NCI-H128 (cell line): Measurements from ENCODE around the gene SUCLG1.
"Not testable (repeated sequence)": the region's sequence is repeated elsewhere in the genome, so short reads cannot be mapped to it uniquely, and the experiment has no call there.

Experiments used
- DNase-seq: peaks from one replicate; lab custom pipeline; 2025; ENCODE audit not compliant: unreplicated experiment; lab: John Stamatoyannopoulos, UW

Gene SUCLG1

DNA sequence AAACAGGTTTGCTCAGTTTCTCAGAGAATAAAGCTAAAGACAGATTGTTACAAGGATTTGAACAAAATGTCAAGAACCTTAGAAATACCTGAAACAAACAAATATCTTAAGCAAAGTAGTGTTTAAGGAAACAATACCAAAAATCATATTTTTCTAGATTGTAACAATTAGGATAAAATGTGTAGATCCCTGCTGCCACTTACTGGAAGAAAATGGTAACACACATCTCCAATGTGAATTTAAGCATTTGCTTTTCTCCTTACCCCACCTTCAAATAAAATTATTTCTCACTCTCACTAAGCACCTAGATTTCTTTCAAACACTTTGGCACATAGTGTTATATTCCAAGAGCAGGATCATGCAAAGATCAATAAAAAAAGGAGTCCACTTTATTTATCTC is 34.9 kb downstream of the SUCLG1 start:
- no peak for DNase-seq

DNA sequence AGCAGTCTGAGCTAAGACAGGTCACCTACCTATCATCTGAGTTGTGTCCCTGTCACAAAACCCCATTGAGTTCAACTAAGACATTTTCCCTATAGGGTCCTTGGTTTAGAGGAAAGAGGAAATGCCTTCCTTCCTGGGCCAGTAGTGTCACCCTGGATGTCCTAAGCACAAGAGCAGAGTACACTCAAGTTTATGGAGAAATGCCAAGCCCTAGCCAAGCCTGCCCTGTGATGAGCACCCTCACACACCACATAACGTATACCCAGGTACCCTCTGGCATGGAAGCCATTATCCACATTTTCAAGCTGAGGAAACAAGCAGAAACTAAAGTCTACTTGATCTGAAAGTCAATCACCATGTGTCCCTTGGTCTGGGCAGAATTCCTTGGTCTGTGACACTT is 37.3 kb downstream of the SUCLG1 start:
- DNase-seq: no peak

DNA sequence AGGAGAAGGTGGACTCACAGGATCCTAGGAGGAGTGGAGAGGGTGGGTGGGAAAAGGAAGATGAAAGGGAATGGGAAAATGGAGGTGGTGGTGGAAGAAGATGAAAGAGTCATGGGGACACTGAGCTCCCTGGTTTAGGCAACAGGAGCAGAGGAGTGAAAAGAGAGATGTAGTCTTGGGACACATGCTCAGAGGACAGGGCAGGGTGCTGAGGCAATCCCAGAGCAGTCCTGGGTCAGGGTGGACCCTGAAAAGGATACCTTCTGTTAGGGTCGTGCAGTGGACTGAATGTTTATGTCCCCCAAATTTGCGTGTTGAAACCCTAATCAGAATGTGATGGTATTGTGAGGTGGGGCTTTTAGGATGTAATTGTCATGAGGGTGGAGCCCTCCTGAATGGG is 37.9 kb downstream of the SUCLG1 start:
- no peak for DNase-seq

DNA sequence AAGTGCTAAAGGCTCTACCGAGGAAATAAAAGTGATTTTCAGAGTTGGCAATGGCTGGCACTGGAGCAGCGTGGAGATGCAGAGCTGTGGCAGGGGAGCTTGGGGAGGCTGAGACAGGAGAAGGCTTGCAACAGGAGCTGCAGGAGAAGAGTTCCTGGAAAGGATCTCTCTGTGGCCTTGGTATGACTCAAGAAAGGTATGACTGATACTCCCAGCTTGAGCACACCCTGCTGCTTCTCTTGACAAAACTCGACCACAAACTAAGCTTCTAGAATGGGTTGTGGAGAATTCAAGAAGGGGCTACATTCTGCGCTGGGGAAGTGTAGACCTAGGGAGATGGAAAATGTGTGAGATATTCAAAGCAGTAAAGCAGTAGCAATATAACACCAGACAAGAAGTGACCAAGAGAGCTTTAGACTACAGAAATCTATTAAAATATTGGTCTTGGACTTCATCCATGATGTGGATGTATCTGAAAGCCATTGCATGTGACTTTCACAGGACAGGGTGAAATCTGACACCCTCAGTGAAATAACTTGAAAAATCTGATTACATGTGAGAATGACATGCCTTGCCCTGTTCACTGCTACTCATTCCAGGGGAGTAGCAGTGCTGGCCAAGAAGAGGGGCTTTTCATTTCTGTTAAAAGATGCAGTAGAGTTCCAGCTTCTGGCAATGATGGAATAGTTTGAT is 41.5 kb downstream of the SUCLG1 start:
- no peak for DNase-seq

DNA sequence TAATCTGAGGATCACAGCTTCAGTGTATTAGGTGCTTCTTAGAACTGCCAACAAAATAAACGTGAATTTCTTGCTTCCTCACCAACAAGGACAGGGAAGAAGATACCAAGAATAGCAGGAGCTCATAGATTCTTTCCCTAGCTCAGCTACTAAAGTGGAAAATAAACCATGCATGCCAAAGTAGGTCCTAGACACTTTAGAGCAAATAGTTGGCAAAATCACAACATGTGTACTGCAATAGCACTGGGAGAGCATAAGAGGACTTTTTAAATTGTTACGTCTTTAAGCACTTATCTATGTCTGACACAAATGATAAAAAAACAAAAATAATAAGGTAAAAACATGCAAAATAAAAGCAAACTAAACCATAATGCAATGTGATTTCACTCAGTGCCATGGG is 49.5 kb downstream of the SUCLG1 start:
- no peak for DNase-seq

DNA sequence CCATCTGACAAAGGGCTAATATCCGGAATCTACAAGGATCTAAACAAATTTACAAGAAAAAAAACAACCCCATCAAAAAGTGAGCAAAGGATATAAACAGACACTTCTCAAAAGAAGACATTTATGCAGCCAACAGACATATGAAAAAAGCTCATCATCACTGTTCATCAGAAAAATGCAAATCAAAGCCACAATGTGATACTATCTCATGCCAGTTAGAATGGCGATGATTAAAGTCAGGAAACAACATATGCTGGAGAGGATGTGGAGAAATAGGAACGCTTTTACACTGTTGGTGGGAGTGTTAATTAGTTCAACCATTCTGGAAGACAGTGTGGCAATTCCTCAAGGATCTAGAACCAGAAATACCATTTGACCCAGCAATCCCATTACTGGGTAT is 57.0 kb downstream of the SUCLG1 start:
- not testable (repeated sequence) for DNase-seq

DNA sequence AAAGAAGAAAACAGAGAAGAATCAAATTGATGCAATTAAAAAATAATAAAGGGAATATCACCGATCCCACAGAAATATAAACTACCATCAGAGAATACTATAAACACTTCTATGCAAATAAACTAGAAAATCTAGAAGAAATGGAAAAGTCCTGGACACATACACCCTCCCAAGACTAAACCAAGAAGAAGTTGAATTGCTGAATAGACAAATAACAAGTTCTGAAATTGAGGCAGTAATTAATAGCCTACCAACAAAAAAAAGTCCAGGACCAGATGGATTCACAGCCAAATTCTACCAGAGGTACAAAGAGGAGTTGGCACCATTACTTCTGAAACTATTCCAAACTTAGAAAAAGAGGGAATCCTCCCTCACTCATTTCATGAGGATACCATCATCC is 59.2 kb downstream of the SUCLG1 start:
- not testable (repeated sequence) for DNase-seq

DNA sequence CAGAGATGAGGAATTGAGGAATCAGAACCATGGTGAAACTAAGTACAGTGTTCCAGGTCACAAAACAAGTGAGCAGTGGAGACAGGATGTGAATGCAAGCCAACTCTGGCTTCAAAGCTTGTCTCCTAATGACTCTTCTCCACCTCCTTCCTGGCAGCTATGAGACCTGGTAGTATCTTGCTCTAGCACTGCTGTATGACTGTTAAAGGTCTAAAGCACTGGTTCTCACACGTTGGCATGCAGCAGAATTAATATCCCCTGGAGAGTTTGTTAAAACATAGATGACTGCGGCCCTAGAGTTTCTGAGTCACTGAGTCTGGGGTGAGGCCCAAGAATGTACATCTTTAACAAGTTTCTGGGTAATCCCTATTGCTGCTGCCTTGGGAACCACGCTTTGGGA is 63.3 kb downstream of the SUCLG1 start:
- no peak for DNase-seq

DNA sequence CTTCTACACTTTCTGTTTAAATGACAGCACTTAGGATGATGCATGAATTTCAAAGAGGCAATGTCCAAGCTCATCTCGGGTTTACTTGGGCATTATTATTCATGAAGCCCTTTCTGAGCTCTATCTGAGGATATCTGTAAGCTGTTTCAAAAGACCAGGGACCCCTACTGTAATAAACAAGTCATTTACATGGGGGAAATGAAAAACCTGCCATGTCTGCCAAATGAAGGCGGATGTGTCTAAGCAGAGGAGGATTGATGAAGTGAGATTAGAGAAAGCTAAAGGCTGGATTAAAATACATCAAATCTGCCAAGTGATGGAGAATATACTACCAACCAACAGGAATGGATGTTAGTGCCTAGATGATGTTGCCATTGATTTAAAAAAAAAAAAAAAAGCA is 64.5 kb downstream of the SUCLG1 start:
- no peak for DNase-seq

DNA sequence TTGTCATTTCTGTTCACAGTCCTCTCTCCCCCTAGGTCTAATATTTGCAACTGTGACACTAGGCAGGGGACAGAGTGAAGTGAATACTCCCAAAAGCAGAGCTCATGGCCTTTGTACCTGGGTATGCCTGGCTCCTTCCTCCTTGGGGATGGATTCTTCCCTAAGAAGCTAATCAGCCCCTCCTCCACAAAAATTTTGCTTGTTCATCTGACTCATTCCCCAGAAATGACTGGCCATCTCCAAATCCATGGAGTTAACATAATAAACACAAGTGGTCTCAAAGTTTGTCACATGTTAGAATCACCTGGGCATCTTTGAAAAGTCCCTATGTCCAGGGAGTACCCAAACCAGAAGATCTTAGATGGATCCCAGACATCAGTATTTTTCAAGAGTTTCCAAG is 65.3 kb downstream of the SUCLG1 start:
- no peak for DNase-seq

DNA sequence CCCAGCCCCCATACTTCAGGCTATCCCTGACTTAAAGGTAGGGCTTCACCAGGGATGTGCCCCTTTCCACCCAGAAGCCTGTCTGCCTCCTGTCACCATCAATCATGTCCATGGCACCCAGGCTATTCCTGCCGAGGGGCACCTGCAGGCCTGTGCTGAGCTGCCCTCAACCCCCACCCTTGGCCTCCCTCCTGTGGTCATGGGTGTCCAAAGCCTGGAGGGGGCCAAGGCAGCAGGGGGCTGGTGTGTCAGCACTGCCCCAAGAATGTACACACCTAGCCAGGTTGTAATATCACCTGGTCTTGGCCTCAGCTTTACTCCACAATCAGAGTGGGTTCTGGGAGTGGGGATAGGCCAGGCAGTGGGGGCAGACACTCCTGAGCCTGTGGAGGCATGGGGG is 69.3 kb downstream of the SUCLG1 start:
- DNase-seq: no peak

DNA sequence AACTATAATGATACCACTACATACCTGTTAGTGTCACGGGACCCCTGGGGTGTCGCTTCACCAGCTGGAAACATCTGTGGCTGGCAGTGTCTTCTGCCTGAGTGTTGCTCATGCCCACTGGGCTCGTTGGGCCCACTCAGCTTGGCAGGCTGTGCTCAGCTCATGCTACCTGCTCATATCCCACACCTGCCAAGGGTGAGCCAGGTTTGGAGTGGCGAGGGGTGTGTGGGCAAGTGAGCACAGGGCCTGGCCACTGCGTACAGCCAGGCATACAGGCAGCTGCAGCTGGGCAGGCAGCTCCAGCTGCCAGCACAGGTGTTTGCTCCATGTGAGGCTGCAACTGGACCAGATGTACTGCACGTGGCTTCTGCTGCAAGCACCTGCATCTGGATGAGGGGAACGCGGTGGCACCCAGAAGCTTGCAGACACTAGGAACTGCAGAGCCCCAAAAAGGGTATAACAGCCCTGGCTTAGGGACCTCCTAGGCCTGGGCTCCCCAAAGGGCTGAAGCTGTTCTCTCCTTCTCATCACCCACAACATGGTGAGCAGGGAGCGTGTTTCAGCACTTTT is 70.1 kb downstream of the SUCLG1 start:
- DNase-seq: no peak

DNA sequence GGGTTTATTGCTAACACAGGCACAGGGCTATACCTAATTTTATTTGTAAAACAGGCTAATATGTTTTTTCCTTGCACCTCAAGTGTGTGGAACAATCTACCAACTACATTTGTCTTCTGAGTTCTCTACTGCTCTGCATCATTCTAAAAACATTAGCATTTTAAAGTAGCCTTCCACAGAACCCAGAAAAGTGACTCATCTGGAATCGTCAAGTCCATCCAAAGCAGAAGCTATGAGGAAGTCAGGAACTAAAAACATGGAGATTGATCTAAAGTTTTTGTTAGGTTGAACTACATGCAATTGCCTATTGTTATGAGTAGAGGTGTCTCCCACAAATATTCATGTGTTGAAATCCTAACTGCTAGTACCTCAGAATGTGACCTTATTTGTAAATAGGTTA is 70.9 kb downstream of the SUCLG1 start:
- no peak for DNase-seq

DNA sequence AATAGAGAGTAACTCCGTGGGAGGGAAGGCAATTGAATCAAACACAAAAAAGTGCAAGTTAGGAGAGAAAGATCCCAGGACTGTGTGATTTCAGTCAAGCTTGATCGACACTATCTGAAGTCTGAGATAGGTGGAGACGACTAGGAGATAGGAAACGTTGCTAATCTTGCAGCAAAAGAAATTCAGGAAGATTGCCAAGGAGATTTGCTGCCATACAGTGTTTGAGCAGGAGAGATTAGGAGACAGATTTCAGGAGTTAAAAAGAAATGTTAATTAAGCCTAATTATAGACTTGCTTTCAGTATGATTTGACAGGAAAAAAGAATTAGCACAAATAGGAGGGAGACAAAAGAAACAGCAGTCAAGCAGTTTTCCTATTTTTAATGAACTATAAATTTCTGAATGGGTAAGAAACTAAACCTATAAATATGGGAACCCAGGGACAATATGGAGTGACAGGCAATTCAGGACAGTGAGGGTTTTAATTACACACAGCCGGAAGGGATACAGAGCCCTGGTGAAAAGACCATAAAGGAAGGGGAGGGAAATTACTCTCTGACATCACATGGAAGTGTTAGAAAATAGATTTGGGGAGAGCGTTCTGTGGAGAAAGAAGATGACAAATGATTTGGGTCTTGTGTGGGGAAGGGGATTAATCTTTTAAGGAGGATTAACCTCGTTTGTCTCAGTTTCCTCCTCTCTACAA is 72.6 kb downstream of the SUCLG1 start:
- DNase-seq: no peak

DNA sequence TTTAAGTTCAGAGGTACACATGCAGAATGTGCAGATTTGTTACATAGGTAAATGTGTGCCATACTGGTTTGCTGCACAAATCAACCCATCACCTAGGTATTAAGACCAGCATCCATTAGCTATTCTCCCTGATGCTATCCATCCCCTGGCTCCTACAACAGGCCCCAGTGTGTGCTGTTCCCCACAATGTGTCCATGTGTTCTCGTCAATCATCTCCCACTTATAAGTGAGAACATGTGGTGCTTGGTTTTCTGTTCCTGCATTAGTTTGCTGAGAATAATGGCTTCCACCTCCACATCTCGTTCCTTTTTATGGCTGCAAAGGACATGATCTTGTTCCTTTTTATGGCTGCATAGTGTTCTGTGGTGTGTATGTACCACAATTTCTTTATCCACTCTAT is 75.8 kb downstream of the SUCLG1 start:
- DNase-seq: no peak

DNA sequence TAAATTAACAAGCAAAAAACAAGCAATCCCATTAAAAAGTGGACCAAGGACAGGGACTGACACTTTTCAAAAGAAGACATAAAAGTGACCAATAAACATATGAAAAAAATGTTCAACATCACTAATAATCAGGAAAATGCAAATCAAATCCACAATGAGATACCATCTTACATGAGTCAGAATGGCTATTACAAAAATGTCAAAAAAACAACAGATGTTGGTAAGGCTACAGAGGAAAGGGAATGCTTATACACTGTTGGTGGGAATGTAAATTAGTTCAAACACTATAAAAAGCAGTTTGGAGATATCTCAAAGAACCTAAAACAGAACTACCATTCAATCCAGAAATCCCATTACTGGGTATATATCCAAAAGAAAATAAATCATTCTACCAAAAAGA is 78.2 kb downstream of the SUCLG1 start:
- no peak for DNase-seq

DNA sequence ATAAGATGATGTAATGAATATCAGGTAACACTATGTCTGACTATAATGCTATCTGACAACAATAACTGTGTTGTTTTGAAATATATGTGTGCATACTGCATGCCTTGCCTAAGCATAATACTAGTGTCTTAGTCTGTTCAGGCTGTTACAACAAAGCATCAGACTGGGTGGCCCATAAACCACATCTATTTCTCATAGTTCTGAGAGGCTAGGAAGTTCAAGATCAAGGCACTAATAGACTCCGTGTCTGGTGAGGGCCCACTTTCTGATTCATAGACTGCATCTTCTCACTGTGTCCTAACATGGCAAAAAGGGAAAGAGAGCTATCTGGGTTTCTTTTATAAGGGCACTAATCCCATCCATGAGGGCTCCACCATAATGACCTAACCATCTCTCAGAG is 80.1 kb downstream of the SUCLG1 start:
- DNase-seq: no peak

DNA sequence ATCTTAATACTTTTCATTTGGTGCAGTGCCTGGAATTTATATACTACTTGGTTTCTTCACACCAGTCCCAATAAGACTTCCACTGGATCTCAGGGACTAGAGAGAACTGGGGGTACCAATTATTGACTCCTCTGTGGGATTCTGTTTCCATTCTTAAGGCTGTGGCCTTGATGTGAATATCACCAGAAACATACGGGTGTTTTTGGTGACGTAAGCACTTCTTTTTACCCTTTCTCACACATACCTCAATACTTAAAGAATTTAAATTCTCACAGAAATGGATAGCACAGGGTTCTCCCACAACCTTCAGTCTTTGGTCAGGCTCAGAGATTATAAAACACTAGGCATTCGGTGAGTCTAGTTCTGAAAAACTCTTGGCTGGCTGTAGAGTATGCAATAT is 84.1 kb downstream of the SUCLG1 start:
- DNase-seq: no peak

DNA sequence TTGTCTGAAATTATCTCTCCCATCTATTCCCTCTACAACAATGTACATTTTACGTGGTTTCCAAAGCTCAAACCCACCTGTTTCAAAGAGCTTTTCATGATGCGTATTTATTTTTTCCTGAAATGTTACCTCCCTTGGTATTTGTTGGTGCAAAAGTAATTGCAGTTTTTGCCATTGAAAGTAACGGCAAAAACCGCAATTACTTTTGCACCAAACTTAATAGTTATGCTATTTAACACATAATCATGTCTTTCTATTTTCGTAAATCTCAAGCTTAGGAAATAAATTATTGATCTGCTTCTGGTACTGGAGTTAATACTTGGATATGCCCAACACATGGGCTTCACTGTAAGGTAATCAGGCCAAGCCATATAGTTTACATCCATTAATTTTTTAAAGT is 85.2 kb downstream of the SUCLG1 start:
- DNase-seq: no peak
